Uterus (tissue), 4 donors: ENCODE data around the gene RIBC2. TPM values are rescaled to one million over a fixed set of nuclear protein-coding genes. Genes with fewer than 3 reads are reported as not detected.
"Not testable (repeated sequence)": the region's sequence is repeated elsewhere in the genome, so short reads cannot be mapped to it uniquely, and the experiment has no call there.

Experiments used
- DNase-seq, 2 donors: peaks; one replicate each; pipeline ENCODE4 v3.0.0-alpha.2; 2019 to 2020
- H3K27ac ChIP-seq, 2 donors: fragments of 200-600 bp; sonication (generic); 1 replicate in 1 of 2; 2 replicates in 1 of 2; pipeline ENCODE4 v1.5.1; 2016 to 2018
- H3K27me3 ChIP-seq, 2 donors: fragments of 200-600 bp; sonication (generic); one replicate each; pipeline ENCODE4 v1.5.1; 2018 to 2019; ENCODE audit warnings: control low read depth in 1 of 2
- H3K36me3 ChIP-seq, 2 donors: fragments of 200-600 bp; sonication (generic); one replicate each; pipeline ENCODE4 v1.5.1; 2019; ENCODE audit warnings: control low read depth in 1 of 2
- H3K4me1 ChIP-seq, 2 donors: fragments of 200-600 bp; sonication (generic); one replicate each; pipeline ENCODE4 v1.5.1; 2018 to 2019; ENCODE audit warnings: control low read depth in 1 of 2
- H3K4me3 ChIP-seq, 2 donors: fragments of 200-600 bp; sonication (generic); 1 replicate in 1 of 2; 2 replicates in 1 of 2; pipeline ENCODE4 v1.5.1; 2018 to 2019; ENCODE audit warnings: mild to moderate bottlenecking in 1 of 2
- H3K9me3 ChIP-seq, 2 donors: fragments of 200-600 bp; sonication (generic); one replicate each; pipeline ENCODE4 v1.5.1; 2019; ENCODE audit warnings: control low read depth in 1 of 2
- CTCF ChIP-seq, 4 experiments: fragments of 200-600 bp in 2 of 4; fragments of 450-650 bp in 2 of 4; sonication (generic) in 2 of 4; IDR thresholded peaks; one replicate each; pipeline ENCODE4 v1.5.1; 2016 to 2019; ENCODE audit warnings: antibody characterized with exemption in 4 of 4, mild to moderate bottlenecking in 2 of 4, moderate library complexity in 1 of 4
- POLR2A ChIP-seq, 2 donors: fragments of 450-650 bp; IDR thresholded peaks; one replicate each; pipeline ENCODE4 v1.6.1; 2016; ENCODE audit warnings: antibody characterized with exemption in 2 of 2, mild to moderate bottlenecking in 1 of 2, moderate library complexity in 1 of 2
- intact Hi-C: fragments of 100-400 bp; cut with DNase I; formaldehyde crosslinking; loops from one replicate; pipeline ENCODE4 v1.15.1; 2023; ENCODE audit warnings: low total_unique reads
- total RNA-seq, 4 donors: library from RNA; depleted of rRNA in 3 of 4; stranded (reverse); fragments of >200 nt in 3 of 4; gene quantifications; one replicate each; pipeline versions ENCODE4 v1.1.0 to v1.2.4, GENCODE V29; 2014 to 2023
- donor health status: DM: yes; HTN: yes; CAD: no.

Gene RIBC2
- total RNA-seq, 4 donors from 2014 or later = 2.4 to 3.9 TPM; not detected in 2

- no peaks in the 10 kb centered on the region for H3K9me3 ChIP-seq
- H3K36me3 ChIP-seq = no peaks in the 10 kb centered on the region
- H3K4me3 ChIP-seq = no peak overlapping the region
- DNase-seq = peak; percentile 82 to 90
- peak overlapping the region; percentile 36 to 84 for H3K27ac ChIP-seq
- intact Hi-C loops = no loop called here
- no peaks in the 10 kb centered on the region for H3K27me3 ChIP-seq
- TF ChIP-seq POLR2A (IDR thresholded peaks at IDR 0.05) (no peak), CTCF (IDR thresholded peaks at IDR 0.05) (no peak)
- peaks cover 8 to 15% of the 10 kb centered on the region in 2 donors for H3K4me1 ChIP-seq
Observed at GRCh38 chr22:45448431-45448830, 34.9 kb downstream of the RIBC2 start.

GRCh38 chr22:45449442-45449841 is 35.9 kb downstream of the RIBC2 start:
- intact Hi-C loops, H3K27me3 ChIP-seq, DNase-seq, H3K36me3 ChIP-seq, H3K4me3 ChIP-seq, H3K9me3 ChIP-seq: not testable (repeated sequence)
- Histone ChIP-seq H3K4me1 (peaks cover 8 to 15% of the 10 kb centered on the region in 2 donors), H3K27ac (peak overlapping the region; percentile 77 to 84)

- no peaks in the 10 kb centered on the region for H3K9me3 ChIP-seq
- H3K36me3 ChIP-seq = no peaks in the 10 kb centered on the region
- no peak overlapping the region for H3K4me3 ChIP-seq
- DNase-seq = no peak
- H3K4me1 ChIP-seq = peaks cover 8 to 19% of the 10 kb centered on the region in 2 donors
- TF ChIP-seq POLR2A (IDR thresholded peaks at IDR 0.05) (no peak), CTCF (IDR thresholded peaks at IDR 0.05) (no peak)
- H3K27ac ChIP-seq = peak overlapping the region; percentile 77 to 84
- intact Hi-C loops = no loop called here
- H3K27me3 ChIP-seq = no peaks in the 10 kb centered on the region
Observed at GRCh38 chr22:45450101-45450785, 36.8 kb downstream of the RIBC2 start.

GRCh38 chr22:45450921-45451651 is 37.6 kb downstream of the RIBC2 start:
- peak; percentile 65 to 78 for DNase-seq
- Histone ChIP-seq H3K4me3 (no peak overlapping the region), H3K4me1 (peaks cover 8 to 19% of the 10 kb centered on the region in 2 donors), H3K9me3 (no peaks in the 10 kb centered on the region), H3K27ac (peak overlapping the region; percentile 77 to 84), H3K36me3 (no peaks in the 10 kb centered on the region), H3K27me3 (no peaks in the 10 kb centered on the region)
- TF ChIP-seq POLR2A (IDR thresholded peaks at IDR 0.05) (no peak), CTCF (IDR thresholded peaks at IDR 0.05) (peak in 1 of 4 experiments; percentile 27)
- intact Hi-C loops = no loop called here

GRCh38 chr22:45451972-45452371 is 38.5 kb downstream of the RIBC2 start:
- Histone ChIP-seq H3K9me3 (no peaks in the 10 kb centered on the region), H3K27me3 (no peaks in the 10 kb centered on the region), H3K4me1 (peaks cover 8 to 19% of the 10 kb centered on the region in 2 donors), H3K27ac (peak overlapping the region; percentile 77 to 84), H3K36me3 (no peaks in the 10 kb centered on the region), H3K4me3 (no peak overlapping the region)
- intact Hi-C loops = no loop called here
- peak; percentile 72 to 75 for DNase-seq
- TF ChIP-seq CTCF (IDR thresholded peaks at IDR 0.05) = no peak
- TF ChIP-seq POLR2A (IDR thresholded peaks at IDR 0.05) = no peak
